Activated effector memory CD4-positive, alpha-beta T cell treated with Interleukin-2 at 50 U/mL for 16 hours (primary cell): ENCODE measurements around the gene EARS2.
A peak's percentile ranks its signal among the peaks of the same experiment; 100 is the strongest.
"Not testable (repeated sequence)": the region's sequence is repeated elsewhere in the genome, so short reads cannot be mapped to it uniquely, and the experiment has no call there.

ENCODE experiments used
- DNase-seq: peaks from one replicate; pipeline ENCODE4 v3.0.0-alpha.2; 2020

Gene EARS2

DNA sequence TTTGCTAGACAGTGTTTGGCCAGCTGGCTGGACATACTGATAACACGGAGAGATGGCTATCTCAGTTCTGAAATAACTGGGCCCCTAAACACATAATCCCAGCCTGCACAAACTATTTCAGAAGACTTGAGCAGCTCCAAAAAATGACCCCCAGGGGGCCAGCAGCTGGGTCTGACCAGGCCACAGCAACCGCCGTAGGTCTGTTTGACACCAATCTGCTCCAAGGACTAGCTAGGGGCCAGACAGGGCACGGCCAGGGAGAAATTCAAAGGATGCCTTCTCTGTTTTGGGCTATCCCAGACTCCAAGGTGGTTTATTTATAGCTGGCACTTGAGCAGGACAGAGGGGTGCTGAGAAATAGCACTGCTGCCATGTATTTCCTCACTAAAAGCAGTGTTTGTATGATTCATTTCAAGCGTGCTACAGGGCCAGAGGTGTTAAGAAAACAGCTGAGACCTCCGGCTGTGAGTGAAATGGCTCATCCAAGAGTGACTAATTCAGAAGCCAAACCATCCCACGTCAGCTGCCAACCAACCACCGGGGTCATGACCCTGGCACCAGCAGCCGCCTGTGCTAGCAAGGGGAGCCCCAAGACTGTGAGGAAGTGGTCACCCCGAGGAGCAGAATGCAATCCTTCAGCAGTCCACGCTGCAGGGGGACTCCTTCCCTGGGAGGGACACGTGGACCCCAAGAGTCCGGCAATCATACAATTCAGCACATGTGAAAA is 52.5 kb downstream of the EARS2 start:
- DNase-seq, result peak; percentile 65

DNA sequence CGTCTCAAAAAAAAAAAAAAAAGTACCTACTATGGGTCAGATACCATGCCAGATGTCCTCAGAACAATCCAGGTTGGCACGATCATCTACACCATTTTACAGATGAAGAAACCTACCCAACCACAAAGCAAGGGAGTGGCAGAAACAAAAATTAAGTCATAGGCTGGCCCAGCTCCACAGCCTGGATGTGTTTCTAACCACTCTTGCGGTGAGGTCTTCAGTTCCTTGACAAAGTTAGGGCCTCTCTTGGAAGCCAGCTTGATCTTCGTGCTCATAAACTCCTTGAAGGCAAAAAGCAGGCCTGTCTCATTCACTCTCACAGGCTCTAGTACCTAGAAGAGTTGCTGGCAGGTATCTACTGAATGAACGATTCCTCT is 53.1 kb downstream of the EARS2 start:
- no peak for DNase-seq

DNA sequence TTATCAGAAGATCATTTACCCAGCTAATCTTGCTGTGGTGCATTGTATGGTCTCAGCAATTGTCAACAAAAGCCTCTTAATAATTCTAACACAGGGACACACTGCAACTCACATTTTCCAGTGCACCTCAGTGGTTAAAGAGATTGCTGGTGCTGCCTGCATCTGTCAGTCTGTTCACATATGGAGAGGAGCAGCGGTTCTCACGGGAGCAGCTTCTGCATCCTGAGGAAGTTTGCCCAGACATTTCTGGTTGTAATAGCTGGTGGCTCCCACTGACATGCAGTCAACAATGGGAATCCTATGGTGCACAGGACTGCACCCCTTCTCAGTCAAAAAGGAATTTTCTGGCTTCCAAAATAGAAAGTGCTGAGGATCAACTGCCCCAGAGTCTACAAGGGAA is 54.7 kb downstream of the EARS2 start:
- no peak for DNase-seq

DNA sequence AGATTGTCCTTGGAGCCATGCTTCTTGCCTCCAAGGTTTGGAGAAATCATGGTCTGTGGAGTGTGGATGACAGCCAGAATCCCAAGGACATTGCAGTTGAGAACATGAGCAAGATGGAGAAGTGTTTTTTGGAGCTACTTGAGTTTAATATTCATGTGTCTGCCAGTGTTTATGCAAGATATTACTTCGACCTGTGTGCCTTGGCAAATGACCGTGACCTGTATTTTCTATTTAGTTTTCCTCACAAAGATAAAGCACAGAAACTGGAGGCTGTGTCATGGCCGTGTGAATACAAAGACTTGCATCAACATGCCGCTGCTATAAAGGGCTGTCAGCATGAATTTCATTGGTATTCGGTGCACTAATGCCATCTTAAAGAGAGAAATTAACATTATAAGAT is 55.9 kb downstream of the EARS2 start:
- DNase-seq, result no peak

DNA sequence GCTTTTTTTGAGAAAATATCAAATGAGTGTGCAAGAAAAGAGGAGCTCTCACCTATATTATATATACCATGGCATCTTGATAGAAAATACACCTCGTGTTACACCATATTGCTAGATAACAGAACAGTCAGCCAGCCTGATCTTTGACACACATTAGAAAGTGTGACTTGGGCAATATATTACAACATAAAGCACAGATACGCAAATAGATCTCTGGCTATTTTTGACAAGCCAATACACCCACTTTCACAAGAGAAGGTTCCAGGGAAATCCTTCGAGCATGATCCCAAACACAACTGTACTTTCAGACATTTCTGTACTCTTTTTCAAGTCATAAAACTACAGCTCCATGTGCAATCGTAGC is 56.3 kb downstream of the EARS2 start:
- no peak for DNase-seq

DNA sequence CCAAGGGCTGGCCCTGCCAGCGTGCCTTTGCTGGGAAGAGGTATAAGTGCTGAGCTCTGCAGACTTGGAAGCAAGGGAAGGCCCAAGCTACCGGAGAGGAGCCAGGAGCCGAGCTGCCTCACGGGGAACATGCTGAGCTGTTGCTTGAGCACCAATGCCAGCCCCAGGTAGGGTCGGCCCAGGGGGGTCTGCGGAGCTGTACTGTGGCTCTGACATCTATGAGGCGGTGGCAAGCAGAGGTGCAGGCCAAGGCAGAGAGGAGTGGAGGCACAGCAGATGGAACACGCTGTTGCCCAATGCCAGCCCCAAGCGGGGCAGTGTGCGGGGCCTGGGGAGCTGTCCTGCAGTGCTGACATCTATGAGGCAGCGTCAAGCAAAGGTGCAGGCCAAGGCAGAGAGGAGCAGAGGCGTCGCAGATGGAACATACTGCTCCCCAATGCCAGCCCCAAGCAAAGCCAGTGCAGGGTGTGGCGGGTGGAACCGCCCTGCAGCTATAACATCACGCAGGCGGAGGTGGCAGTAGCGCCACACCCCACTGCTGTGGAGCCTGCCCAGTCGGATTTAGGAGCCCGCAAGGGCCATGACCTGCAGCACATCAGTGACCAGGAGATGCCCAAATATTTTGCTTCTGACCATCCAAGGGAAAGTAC is 56.8 kb downstream of the EARS2 start:
- no peak for DNase-seq

DNA sequence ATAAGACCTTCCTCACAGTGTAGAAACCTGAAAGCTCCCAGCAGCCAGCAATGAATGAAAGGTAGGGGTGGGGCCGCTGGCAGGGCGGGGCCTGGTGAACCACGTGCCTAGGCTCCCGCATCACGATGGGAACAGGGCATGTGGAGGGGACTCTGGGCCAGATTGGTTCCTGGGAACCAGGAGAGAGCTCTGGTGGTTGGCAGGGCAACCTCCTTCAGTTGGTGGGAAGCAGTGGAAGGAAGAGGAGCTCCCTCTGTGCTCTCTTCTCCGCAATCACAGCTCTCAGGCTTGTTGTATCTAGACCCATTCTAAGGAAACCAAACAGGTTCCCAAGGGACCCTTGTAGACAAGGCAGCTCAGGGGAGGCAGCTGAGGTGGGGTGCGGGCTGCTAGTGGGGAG is 57.3 kb downstream of the EARS2 start:
- no peak for DNase-seq

DNA sequence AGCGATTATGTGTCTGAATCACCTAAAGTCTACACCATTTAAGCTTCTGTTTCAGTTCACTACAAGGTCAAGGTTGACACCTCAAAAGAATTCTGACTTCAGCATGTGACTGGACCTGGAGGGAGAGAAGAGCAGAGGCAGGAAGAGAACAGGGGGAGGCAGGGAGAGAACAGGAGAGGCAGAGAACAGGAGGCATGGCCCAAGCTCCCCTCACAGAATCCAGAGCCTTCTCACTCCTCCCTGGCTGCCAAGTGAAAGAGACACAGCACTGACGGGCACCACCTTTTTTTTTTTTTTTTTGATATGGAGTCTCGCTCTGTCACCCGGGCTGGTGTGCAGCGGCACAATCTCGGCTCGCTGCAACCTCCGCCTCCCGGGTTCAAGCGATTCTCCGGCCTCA is 58.3 kb downstream of the EARS2 start:
- no peak for DNase-seq

DNA sequence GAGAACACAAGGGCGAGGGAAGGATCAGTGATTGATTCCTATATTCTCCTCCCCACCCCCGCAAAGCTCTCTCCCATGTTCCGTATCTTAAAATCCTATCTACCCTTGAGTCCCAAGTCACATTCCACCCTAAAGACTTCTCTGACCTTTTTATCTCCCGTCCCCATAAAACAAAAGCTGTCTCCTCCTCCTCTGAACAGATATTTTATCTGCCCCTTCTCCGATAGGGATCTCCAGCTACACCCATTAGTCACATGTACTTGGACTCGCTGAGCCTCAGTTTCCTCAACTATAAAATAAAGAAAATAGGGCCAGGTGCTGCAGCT is 59.6 kb downstream of the EARS2 start:
- no peak for DNase-seq

DNA sequence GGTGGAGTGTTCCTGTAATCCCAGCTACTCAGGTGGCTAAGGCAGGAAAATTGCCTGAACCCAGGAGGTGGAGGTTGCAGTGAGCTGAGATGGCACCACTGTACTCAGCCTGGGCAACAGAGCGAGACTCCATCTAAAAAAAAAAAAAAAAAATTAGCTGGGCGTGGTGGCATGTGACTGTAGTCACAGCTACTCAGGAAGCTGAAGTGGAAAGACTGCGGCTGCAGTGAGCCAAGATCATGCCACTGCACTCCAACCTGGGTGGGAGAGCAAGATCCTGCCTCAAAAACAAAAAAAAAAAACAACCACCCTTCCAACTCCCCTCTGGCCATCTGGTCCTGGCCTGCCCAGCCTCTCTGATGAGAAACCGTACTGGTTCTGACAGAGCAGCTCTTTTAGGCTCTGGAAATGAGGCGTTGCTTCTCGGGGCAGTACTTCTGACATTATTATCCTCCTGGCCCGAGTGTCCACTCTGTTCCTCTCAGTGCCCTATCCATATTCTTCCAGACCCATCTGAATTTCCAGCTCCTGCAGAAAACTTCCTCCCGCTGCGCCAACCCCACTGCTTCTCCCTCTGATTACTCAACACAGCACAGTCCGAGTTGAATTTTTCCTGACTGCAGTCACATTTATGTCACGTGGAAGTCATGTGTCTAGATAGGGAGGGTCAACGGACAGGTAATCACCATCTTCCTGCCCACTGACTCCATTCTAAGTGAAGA is 60.2 kb downstream of the EARS2 start:
- no peak for DNase-seq

DNA sequence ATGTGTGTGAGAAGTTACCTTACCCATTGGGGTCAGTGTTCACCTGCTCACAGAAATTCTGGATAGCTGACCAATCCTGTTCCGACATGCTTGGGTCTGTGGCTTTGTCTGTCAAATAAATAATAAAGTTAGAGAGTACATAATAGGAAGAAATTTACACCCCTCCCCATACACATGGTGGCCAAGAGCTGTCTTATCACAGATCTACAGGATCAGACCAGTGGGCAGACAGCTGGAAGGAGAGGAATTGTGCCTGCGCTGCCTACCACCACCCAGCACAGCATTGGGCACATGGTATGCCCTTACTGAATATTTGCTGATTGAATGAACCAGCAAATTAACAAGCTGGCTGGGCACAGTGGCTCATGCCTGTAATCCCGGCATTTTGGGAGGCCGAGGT is 61.5 kb downstream of the EARS2 start:
- no peak for DNase-seq

DNA sequence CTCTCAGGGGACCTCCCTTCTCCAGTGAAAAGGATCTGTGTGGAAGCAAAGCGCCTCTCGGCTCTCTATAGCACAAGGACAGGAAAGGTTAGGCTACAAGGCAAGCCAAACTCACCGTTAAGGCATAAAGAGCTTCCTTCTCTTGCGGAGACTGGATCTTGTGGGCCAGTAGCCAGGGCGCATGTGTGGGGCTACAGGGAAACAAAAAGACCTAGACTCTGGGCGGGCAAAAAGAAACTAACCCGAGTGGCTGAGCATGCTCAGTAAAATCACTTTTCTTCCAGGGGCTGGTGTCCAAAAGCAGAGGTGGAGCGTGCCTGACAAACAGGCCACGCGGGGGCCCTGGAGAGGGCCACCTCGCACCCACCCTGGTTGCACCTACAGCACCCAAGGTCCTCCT is 63.0 kb downstream of the EARS2 start:
- DNase-seq, result no peak

DNA sequence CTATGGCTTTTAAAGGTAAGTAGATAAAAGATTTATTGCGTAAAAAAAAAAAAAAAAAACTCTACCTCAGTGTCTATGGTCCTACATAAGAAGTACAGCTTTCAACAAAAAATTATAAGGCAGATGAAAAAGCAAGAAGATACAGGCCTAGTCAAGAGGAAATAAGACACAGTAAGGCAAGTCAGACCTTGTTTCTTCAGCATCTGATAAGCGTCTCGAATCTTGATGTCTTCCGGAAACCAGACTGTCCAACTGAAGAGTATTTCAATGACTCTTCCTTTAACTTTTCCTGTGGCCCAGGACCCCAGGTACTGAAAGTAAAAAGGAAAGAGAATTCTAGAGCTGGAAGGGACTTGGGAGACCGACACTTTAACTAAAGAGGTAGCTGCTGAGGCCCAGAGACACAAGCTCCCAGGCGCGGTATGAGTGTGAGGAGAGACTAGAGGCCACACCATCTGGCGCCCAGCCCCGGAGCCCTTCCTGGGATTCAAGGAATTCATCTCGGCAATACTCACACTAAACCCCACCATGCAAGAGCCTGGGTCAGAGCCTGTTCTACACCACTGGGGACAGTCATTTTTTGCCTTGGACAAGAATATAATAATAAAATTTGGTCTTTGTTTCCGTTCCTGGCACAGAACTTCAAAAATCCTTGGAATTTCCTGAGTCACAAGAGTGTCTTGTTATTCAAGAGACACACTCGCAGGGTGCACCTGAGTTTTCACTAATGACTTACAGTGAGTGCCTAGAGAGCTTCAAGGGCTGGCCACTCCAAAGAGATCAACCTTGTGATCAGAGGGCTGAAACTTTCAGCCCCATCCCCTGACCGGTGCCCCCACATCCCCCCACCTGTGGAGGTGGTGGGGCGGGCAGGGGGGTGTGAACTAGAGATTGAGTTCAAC is 65.4 kb downstream of the EARS2 start:
- DNase-seq, result no peak

DNA sequence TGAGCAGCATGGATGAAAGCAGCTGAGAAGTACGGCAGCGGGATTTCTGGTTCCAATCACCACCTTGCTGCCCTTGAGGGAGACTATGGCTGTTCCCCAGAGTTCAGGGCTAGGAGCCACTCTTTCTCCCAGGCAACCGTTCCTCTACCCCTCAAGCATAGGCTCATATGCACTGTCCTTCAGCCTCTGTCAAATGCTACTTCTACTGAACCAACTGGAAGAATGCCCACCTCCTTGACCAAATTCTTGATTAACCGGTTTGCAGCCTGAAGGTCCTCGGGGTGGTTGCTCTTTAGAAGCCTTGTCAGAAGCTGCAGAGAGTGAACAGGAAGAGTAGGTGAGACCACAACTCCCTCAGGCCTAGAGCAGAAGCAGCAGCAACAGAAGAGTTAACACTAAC is 70.7 kb downstream of the EARS2 start:
- DNase-seq, result no peak

DNA sequence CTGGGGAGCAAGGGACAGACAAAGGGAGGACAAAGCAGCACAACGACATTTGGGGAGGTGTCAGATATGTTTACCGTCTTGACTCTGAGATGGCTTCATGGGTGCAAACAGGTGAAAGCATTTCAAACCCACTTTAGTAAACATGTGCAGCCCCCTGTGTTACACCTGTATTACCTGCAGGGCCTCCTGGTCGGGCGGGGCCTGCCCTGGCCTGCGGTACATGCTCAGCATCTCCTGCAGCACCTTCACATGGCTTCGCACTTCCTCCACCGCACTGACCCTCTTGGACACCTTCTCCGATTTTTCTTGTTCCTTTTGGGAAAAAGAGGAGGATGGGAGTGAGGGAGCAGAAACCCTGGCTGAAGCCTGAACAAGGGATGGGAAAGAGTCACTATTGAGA is 71.3 kb downstream of the EARS2 start:
- no peak for DNase-seq

DNA sequence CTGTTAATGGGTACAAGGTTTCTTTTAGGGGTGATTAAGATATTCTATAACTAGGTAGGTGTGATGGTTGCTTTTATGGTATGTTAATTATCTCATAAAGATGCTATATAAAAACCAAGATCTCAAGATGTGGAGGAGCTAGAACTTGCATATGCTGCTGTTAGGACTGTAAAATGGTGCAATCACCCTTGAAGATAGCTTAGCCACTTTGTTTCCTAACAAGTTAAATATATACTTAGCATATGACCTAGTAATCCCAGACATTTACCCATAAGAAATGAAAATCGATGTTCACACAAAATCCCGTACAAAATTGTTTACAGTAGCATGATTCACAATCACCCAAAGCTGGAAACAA is 71.9 kb downstream of the EARS2 start:
- DNase-seq, result no peak

DNA sequence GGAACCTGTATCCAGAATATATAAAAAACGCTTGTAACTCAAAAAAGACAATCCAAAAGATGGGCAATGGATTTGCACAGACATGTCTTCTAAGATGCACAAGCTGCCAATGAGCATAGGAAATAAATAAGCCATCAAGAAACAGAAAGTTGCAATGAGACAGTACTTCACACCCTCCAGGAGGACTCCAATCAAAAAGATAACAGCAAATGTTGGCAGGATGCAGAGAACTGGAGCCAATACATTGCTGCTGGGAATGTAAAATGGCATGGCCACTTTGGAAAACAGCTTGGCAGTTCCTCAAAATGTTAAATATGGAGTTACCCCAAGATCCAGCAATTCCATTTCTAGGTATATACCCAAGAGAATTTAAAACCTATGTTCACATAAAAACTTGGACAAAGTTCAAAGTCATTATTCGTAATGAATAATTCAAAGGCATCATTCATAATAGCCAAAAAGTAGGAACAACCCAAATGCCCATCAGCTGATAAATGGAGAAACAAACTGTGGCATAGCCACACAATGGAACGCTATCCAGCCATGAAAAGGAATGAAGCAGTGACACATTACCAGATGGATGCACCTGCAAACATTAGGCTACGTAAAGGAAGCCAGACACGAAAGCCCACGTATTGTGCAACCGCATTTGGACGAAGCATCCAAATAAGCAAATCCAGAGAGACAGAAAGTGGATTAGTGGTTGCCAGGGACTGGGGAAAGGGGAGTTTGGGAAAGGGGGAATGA is 72.5 kb downstream of the EARS2 start:
- DNase-seq, result no peak

DNA sequence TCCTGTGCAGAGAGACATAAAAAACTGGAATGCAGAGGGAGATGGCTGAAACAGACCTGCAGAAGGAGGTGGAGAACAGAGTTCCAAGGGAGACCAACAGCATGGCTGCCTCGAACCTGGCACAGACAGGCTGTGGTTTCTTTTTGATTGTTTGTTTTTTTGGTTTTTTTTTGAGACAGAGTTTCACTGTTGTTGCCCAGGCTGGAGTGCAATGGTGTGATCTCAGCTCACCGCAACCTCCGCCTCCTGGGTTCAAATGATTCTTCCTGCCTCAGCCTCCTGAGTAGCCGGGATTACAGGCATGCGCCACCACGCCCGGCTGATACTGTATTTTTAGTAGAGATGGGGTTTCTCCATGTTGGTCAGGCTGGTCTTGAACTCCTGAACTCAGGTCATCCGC is 73.7 kb downstream of the EARS2 start:
- DNase-seq, result not testable (repeated sequence)

DNA sequence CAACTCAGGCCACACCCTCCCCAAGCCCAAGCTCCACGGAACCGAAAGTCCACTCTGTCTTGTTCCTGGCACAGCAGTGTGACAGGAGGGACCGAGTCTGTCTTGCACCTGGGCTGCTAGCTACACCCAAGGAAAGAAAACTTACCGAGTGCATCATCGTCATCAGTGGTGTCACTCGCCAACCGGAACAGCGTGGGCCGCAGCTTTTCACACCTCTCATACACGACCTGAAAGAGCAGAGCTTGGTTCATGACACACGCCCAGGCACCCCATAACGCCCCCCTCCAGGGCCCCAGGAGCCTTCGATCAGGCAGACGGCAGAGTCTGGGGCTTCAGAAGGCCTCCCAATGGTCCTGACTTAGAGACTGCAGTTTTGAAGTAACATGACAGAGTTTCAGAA is 74.4 kb downstream of the EARS2 start:
- DNase-seq, result peak; percentile 3

DNA sequence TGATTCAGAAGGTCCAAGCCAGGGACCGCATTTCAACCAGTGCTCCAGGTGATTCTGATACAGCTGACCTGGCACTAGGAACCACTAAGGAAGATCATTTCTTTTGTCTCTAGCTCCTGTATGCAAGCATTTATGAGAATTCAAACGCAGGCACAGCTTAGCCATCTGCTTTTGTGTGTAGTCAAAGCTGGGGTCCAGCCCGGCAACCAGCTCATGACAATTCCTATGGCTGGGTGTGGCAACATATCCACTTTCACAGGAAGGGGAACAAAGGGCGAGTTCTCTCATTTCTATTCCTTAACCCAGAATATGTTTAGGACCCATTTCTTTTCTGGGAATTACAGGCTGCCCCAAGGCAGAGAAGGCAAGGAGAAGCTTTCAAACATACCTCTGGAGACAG is 76.9 kb downstream of the EARS2 start:
- no peak for DNase-seq

DNA sequence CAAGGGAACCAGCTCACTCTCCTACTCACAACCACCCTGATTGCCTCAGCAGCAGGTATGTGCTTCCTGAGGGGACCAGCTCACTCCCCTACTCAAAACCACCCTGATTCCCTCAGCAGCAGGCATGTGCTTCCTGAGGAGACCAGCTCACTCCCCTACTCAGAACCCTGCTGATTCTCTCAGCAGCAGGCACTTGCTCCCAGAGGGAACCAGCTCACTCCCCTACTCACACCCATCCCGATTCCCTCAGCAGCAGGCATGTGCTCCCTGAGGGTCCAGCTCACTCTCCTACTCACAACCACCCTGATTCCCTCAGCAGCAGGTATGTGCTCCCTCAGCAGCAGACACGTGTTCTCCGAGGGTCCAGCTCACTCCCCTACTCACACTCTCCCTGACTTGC is 78.0 kb downstream of the EARS2 start:
- no peak for DNase-seq

DNA sequence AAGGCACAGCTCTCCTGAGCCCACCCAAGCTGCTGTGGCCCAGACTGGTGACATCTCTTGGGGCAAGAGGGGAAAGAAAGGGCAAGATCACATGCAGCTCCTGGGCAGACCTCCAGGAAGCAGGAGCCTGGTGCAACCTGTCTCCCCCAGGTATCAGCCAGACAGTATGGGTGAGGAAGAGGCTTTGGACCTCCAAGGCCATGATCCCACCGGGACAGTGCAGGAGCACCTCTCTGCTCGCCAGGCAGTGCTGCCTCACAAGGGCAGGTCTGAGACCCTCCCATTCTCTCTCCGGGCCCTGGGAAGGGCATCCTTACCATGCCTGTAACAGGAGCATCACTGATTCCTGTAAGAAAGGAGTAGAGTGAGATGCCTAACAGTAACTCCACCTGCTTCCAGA is 78.6 kb downstream of the EARS2 start:
- no peak for DNase-seq

DNA sequence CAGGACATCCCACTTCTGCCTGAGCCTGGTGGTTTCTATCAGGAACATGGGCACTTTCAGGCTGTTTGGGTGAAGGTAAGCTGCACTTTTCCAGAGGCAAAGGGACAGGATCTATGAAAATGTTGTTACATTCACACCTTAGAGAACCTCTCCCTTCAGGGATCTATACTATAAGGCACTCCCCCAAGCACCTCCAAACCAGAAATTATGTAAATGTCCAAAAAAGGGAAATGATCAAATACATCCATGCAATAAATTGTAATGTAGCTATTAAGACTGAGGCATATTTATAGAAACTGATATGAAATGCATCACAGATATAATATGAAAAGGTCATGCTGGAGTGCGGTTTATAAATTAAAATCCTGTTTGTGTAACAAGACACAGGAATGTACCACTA is 80.9 kb downstream of the EARS2 start:
- no peak for DNase-seq
